NCI-H748 (cell line): Measurements from ENCODE around the gene THRB.

Experiments
- DNase-seq: peaks from one replicate; lab custom pipeline; 2025; ENCODE audit not compliant: unreplicated experiment; lab: John Stamatoyannopoulos, UW

THRB gene

GRCh38 chr3:24492971-24493551 is 1.6 kb downstream of the THRB start:
- DNase-seq: peak; percentile 38

- DNase-seq: no peak
Observed at GRCh38 chr3:24490151-24490550, 4.5 kb downstream of the THRB start.

DNA sequence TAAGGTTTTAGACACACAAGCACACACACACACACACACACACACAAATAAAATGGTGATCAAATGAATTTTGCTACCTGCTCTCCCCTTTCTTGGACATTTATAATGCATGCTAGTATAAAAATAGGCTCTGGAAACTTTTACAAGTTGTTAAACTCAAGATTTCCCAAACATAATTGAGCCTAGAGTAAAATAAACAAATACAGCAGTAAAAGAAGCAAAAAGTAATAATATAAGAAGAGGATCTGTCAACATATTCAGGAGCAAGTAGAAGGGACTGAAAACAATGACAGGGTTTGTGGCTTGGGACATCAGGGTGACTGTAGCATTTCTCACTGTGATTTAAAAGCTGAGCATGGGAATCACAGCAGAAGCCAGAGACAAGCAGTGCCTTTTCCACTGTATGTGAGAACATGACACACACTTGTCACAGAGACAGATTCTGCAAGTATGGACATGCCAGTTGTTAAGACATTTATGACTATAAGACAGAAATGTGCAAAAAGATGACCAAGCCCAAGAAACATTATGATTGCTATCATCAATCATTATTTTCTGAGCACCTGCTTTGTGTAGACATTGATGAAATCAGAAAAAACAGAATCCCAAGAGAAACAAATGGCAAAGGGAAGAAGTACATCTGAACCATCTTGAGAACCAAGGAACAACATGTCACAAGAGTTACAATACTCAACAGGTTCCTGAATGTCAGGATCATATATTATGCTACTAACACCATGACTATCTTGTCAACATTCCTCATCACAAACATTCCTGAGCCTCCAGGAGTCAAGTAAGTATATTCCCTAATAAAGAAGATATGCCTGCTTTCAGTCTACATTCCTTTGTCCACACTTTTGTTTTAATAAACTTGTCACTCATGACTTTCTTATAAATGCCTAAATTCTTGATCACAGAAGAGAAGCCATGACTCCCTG is 7.1 kb downstream of the THRB start:
- DNase-seq: no peak

GRCh38 chr3:24485511-24485910 is 9.1 kb downstream of the THRB start:
- DNase-seq: no peak

DNA sequence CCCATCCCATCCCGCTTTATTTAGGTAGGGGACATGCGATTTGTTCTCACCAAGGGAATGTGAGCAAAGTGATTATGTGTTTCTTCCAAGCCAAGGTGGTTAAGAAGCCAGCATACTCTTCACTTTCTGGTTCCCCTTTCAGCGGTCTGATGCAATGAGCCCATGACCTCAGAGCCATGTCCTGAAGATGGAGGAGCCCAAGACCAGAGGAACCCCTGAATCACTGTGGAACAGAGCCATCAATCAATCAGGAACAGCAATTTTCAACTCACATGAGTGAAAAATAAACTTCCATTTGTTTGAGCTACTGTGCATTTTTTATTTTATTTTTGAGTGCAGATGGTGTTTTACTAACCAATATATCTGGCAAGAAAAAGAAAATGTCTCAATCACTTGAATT is 10.8 kb downstream of the THRB start:
- no peak for DNase-seq

DNA sequence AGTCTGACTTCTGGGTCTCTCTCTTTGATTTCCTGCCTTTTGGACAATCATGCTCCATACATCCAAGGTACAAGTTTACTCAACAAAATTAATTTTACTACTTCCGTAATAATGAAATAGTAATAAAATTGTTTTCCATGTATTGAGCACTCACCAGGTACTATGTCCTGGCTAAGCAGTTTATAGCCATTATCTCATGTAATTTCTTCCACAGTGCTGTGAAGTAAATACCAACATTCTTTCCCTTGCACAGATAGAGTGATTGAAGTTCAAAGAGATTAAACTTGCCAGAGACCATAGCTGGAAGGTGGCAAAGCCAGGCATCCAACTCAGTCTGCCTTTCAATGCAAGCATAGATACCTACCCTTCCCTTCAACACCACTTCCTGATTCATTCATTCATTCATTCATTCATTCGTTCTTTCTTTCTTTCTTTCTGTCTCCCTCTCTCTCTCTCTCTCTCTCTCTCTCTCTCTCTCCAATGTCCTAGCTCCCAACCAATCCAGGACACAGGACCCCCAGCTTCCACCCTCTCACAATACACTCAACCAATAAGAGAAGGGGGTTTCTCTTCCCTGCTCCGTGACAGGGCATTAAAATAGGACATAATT is 12.4 kb downstream of the THRB start:
- no peak for DNase-seq

GRCh38 chr3:24481193-24481592 is 13.5 kb downstream of the THRB start:
- no peak for DNase-seq

DNA sequence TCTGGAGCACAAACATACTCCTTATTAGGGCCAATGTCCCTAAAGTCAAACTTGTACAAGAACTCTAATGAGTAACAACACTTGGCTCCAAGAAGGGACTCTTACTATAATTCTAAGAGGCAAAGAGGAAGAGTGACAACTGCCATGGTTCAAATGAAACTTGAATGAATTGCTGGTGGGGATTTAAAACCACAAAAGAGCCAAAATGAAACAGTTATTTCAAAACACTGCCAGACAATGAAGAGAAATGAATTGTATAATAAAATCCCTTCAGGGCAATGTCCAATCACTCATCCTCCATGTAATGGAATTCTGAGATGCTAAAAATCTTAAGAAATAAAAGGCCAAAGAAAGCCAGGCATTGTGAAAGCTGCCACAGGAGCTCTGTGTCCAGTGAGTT is 14.2 kb downstream of the THRB start:
- no peak for DNase-seq

GRCh38 chr3:24479816-24480215 is 14.8 kb downstream of the THRB start:
- no peak for DNase-seq

GRCh38 chr3:24476871-24477656 is 17.6 kb downstream of the THRB start:
- DNase-seq: no peak

DNA sequence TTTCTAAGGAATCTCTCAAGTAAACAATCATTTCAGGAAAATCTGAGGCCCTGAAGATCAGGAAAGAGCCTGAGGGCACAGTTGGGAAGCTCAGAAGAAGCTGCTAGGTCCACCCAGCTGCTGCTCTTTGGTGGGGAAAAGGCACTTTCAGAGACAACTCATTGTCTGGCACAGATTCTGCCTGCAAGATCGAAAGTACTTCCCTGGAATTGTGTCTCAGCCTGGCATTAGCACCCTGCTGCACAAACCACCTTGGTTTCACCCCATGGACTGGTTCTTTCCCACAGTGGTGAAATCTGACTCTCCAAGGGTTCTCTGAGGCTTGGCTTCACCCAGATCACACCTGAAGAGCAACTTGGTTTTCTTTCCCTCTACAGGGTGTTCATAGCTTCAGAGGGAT is 18.7 kb downstream of the THRB start:
- DNase-seq: no peak

- DNase-seq: no peak
Observed at GRCh38 chr3:24474862-24475261, 19.8 kb downstream of the THRB start.

- no peak for DNase-seq
Observed at GRCh38 chr3:24472358-24472757, 22.3 kb downstream of the THRB start.

DNA sequence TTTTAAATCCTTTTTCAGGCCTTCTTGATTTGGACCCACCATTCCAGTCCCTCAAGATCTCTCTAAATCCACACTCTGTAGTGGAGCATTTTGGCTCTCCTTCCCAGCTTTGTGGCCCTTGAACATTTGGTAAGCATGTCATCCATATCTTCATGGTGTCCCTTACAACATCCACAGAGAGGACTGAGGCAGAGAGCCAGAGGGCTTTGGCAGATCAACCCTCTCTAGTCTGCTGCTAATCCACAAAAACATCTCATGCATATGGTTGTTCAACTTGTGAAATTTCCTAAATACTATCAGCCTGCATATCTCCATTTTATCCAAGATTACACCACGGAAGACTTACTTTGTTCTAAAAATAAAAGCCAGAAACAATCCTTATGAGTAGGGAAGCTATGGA is 23.2 kb downstream of the THRB start:
- no peak for DNase-seq

- DNase-seq: no peak
Observed at GRCh38 chr3:24470277-24470676, 24.4 kb downstream of the THRB start.

GRCh38 chr3:24464389-24464788 is 30.3 kb downstream of the THRB start:
- no peak for DNase-seq

DNA sequence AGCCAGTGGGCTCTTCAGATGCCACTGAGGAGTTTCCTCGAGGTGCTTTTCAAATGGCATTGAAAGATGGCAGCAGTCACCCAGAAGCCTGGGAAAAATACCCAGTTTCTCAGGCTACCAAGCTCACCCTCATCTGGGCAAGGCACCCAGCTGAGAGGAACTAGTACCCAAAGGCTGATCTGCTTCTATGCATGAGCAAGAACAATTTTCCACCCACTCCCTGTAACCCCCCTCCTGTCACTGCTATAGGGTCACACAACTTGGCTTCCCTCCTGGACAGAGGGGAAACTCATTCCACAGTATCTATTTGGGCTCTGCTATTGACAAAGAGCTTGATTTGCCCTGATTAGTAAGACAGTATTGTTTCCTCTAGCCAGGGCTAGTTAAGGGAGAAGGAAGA is 31.9 kb downstream of the THRB start:
- DNase-seq: no peak

DNA sequence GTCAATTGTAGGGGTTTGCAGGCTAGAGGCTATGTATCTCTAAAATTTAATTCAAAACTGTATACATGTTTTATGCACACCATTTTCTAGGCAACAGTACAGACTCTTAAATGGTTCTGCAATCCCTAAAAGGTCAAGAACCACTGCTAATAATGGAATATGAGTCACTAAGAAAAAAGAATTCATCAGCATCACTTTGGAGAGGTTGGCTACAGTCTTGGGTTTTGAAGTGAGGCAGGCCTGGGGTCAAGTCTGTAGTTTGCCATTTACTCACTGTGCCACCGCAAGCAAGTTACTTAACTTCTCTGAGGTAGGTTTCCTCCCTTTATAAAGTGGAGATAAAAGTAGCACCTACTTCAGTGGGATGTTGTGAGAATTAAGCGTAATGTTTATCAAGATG is 33.7 kb downstream of the THRB start:
- no peak for DNase-seq

DNA sequence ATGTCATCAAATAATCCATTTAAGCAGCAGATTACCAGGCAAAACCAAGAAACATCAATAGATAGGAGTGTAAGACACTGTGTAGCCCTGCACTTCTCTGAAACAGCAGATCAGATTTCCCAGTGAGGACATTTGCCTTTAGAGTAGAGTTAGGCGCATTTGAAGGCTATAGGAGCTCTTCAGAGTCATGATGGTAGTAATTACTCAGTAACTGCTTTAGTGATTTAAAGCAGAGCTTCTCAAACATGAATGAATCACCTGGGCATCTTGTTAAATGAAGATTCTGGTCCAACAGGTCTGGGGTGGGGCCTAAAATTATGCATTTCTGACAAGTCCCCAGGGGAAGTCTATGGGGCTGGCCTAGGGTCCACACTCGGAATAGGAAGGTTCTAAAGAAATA is 36.9 kb downstream of the THRB start:
- DNase-seq: peak; percentile 69

GRCh38 chr3:24454856-24455255 is 39.8 kb downstream of the THRB start:
- DNase-seq: no peak

- no peak for DNase-seq
Observed at GRCh38 chr3:24454393-24454792, 40.3 kb downstream of the THRB start.
